Measurements from ENCODE around the gene GAS2L1. TPM values are rescaled to one million over a fixed set of nuclear protein-coding genes. Genes with fewer than 3 reads are reported as not detected.

GAS2L1 gene
- total RNA-seq, 1 experiment from 2014 or later = 68.8 TPM

DNA sequence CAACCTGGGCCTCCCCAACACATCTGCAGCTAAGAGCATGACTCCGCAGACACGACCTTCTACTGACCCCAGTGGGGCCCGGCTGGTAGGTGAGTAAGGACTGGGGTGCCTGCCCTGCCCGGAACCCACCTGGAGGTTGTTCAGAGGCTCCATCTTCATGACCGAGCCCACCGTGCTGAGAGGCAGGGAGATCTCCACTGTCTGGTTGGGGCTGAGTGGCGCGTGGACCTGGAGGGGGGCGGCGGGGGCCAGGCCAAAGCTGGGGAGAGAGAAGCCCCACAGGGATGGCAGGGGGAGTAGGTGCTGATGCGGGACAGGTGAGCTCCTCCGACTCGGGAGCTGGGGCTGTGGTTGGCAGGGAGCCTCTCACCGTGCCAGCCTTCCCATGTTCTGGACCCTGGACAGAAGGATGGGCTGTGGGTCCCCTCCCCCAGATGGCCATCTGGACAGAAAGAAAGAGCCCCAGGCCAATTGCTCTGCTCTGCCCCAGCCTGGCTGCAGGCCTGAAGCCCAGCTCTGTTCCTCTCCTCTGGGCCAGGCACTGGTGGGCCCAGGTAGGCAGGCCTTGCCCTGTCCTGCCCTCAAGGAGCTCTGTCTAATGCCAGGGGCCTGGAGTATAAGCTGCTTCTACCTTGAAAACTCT lies 25.3 kb downstream of the GAS2L1 start:
- ChIA-PET CTCF (no interaction called here), POLR2A (no interaction called here)
- no TSS peak for BruUV-seq (replicated peaks)
- Histone ChIP-seq H3K27ac (ENCODE audit: low read length) (no peak overlapping the region), H3K4me1 (ENCODE audit: control insufficient read depth, insufficient read depth, low read length) (no peaks in the 10 kb centered on the region), H3K4me3 (ENCODE audit: low read depth in 2 of 2, low read length in 2 of 2) (no peak overlapping the region), H3K9me3 (ENCODE audit: control insufficient read depth, insufficient read depth, low read depth, low read length) (no peaks in the 10 kb centered on the region), H3K36me3 (ENCODE audit: control insufficient read depth, insufficient read depth, low read length) (no peaks in the 10 kb centered on the region), H3K27me3 (ENCODE audit: control insufficient read depth, insufficient read depth, low read length) (no peaks in the 10 kb centered on the region)
- TF ChIP-seq REST (IDR thresholded peaks at IDR 0.05; ENCODE audit: insufficient read depth in 1 of 2, low read depth in 2 of 2, low read length in 1 of 2) (no peak), CTCF (IDR thresholded peaks at IDR 0.05) (no peak), SIN3A (IDR thresholded peaks at IDR 0.05; ENCODE audit: borderline replicate concordance, insufficient read depth, low read depth, low read length) (no peak), POLR2AphosphoS5 (IDR thresholded peaks at IDR 0.05; ENCODE audit: low read depth, low read length) (no peak), TCF7L2 (IDR thresholded peaks at IDR 0.05; ENCODE audit: low read depth, low read length) (no peak)
- DNase-seq (ENCODE audit: low read depth, low spot score) (no peak), ATAC-seq (no peak)
- intact Hi-C loops (cut with micrococcal nuclease; ENCODE audit: unreplicated experiment) = no loop called here
- in situ Hi-C loops (cut with HindIII; ENCODE audit: low pct_unique_long_range_greater_than_20kb, low sequenced_read_pairs) = no loop called here

- no TSS peak for BruUV-seq (replicated peaks)
- Histone ChIP-seq H3K27ac (ENCODE audit: low read length) (no peak overlapping the region), H3K4me1 (ENCODE audit: control insufficient read depth, insufficient read depth, low read length) (no peaks in the 10 kb centered on the region), H3K4me3 (ENCODE audit: low read depth in 2 of 2, low read length in 2 of 2) (no peak overlapping the region), H3K36me3 (ENCODE audit: control insufficient read depth, insufficient read depth, low read length) (no peaks in the 10 kb centered on the region), H3K27me3 (ENCODE audit: control insufficient read depth, insufficient read depth, low read length) (no peaks in the 10 kb centered on the region), H3K9me3 (ENCODE audit: control insufficient read depth, insufficient read depth, low read depth, low read length) (no peaks in the 10 kb centered on the region)
- CTCF ChIA-PET = no interaction called here
- intact Hi-C loops (cut with micrococcal nuclease; ENCODE audit: unreplicated experiment) = no loop called here
- DNase-seq (ENCODE audit: low read depth, low spot score) = no peak
- ATAC-seq = no peak
- POLR2A ChIA-PET = no interaction called here
- in situ Hi-C loops (cut with HindIII; ENCODE audit: low pct_unique_long_range_greater_than_20kb, low sequenced_read_pairs) = no loop called here
- no peak for TF ChIP-seq TCF7L2 (IDR thresholded peaks at IDR 0.05; ENCODE audit: low read depth, low read length)
- TF ChIP-seq SIN3A (IDR thresholded peaks at IDR 0.05; ENCODE audit: borderline replicate concordance, insufficient read depth, low read depth, low read length) = no peak
- no peak for TF ChIP-seq CTCF (IDR thresholded peaks at IDR 0.05)
Measured at GRCh38 chr22:29332886-29333496, 26.5 kb downstream of the GAS2L1 start.
